Activated T-helper 2 cell treated with anti-CD3 and anti-CD28 coated beads, Interferon-gamma antibody, Interleukin-2, Interleukin-4, amounts not matched to agents 10 μg/mL and 5 μg/mL and 100 μg/mL, durations not matched to agents 14 hours and 24 hours and 36 hours (primary cell): ENCODE results near the gene RAB3C. TPM values are rescaled to one million over a fixed set of nuclear protein-coding genes. Genes with fewer than 3 reads are reported as not detected.
"Not testable (repeated sequence)": the region's sequence is repeated elsewhere in the genome, so short reads cannot be mapped to it uniquely, and the experiment has no call there.

Source experiments
- DNase-seq: peaks from one replicate; pipeline ENCODE4 v3.0.0; 2021; ENCODE audit warnings: low spot score
- H3K27ac Mint-ChIP-seq: one replicate; pipeline ENCODE4 v1.8.0; 2021; ENCODE audit warnings: mixed read lengths
- H3K27me3 Mint-ChIP-seq: one replicate; pipeline ENCODE4 v1.8.0; 2021; ENCODE audit warnings: low read depth, mixed read lengths
- H3K36me3 Mint-ChIP-seq: one replicate; pipeline ENCODE4 v1.8.0; 2021; ENCODE audit warnings: low read depth, mixed read lengths
- H3K4me1 Mint-ChIP-seq: one replicate; pipeline ENCODE4 v1.8.0; 2021; ENCODE audit warnings: low read depth, mixed read lengths
- H3K4me3 Mint-ChIP-seq: one replicate; pipeline ENCODE4 v1.8.0; 2021; ENCODE audit warnings: low read depth, mild to moderate bottlenecking, moderate library complexity, mixed read lengths
- H3K9me3 Mint-ChIP-seq: one replicate; pipeline ENCODE4 v1.8.0; 2021; ENCODE audit warnings: mixed read lengths
- intact Hi-C: fragments of 100-400 bp; cut with micrococcal nuclease; formaldehyde crosslinking; loops from one replicate; pipeline ENCODE4 v1.15.1; 2023
- total RNA-seq: library from RNA; stranded (reverse); gene quantifications from 2 replicates; pipeline ENCODE4 v1.2.3, GENCODE V29; 2022

The RAB3C gene
- total RNA-seq, 1 donor from 2014 or later = not detected

DNA sequence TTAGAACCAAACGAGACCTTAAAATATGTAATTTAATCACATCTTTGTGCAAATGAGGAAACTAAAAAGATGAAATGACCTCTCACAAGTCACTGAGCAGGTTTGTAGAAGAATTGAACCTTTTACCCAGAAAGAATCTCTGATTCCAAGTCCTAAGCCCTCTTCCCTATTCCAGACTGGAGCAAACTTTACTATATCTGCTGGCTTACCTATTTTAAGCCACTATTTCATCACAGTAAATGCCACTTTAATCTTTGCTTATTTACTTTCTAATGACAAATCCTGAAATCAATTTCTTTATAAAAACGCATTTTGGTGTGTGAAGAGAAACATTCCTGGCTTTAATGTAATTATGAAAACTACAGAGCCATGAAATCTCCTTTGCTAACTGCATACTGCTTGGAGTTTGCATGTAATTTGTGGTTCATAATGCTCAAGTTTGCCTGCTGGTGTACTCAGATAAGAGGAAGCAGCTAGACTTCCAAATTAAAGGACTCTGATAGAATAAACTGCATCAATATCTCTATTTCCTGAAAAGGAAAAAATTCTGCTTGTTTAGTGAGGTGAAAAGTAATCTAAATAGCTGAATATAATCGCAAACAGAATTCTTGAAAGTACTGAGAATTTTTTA is 121.2 kb downstream of the RAB3C start:
- intact Hi-C loops = no loop called here
- Mint-ChIP-seq H3K36me3 (no peaks in the 10 kb centered on the region), H3K4me3 (no peak overlapping the region), H3K27ac (no peak overlapping the region), H3K27me3 (peaks cover 2% of the 10 kb centered on the region), H3K4me1 (no peaks in the 10 kb centered on the region), H3K9me3 (no peaks in the 10 kb centered on the region)
- no peak for DNase-seq

DNA sequence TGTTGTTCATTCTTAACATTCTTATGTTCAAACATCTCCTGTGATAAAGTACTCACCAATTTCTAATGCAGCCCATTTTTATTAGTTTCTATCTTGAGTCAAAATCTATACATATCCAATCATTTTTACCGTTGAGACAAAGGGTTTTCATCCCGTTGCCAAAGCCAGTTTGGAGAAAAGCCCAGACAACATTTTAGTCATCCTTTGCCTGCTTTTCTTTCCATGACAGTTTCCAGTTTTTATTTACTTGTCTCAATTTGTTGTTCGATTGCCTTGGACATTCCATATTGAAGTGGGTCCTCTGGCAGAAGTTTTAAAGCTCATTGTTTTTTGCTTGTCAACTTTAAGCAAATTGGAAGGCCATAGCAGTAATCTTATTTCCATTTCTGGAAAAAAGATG is 123.9 kb downstream of the RAB3C start:
- intact Hi-C loops = no loop called here
- Mint-ChIP-seq H3K4me3 (no peak overlapping the region), H3K36me3 (no peaks in the 10 kb centered on the region), H3K4me1 (no peaks in the 10 kb centered on the region), H3K27me3 (peaks cover 2% of the 10 kb centered on the region), H3K27ac (no peak overlapping the region), H3K9me3 (no peaks in the 10 kb centered on the region)
- DNase-seq = no peak

DNA sequence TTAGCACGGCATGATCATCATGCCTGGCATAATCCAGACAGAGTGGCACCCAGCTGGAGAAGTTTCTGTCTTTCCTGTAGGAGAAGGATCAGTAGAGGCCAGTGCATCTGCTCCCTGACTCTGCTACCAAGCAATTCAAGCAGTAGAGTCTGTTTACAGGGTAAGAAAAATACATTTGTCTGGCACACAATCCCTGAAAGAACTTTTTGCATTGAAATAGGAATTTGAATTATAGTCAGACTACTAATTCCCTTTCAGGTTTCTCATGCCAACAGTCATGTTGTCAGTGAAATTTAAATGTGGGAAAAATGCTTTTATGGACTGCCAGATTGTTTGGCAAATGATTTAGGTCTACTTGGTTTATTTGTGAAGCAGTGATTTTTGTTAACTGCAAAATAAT is 125.6 kb downstream of the RAB3C start:
- no peaks in the 10 kb centered on the region for H3K4me1 Mint-ChIP-seq
- no peak overlapping the region for H3K27ac Mint-ChIP-seq
- no peaks in the 10 kb centered on the region for H3K36me3 Mint-ChIP-seq
- no peaks in the 10 kb centered on the region for H3K9me3 Mint-ChIP-seq
- no peak for DNase-seq
- no peak overlapping the region for H3K4me3 Mint-ChIP-seq
- intact Hi-C loops = no loop called here
- H3K27me3 Mint-ChIP-seq = peaks cover 2% of the 10 kb centered on the region

DNA sequence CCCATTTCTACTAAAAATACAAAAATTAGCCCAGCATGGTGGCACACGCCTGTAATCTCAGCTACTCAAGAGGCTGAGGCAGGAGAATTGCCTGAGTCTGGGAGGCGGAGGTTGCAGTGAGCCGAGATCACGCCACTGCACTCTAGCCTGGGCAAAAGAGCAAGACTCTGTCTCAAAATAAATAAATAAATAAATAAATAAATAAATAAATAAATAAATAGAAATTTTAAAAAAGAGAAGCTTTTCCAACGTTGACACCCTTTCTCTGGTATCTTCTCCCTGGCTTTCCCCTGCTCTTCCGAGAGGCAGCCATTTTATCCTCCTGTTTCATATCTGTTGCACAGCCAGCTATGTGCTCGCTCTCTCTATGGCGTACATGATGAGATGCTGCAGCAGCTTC is 127.5 kb downstream of the RAB3C start:
- DNase-seq, H3K9me3 Mint-ChIP-seq, intact Hi-C loops, H3K27ac Mint-ChIP-seq, H3K4me1 Mint-ChIP-seq, H3K4me3 Mint-ChIP-seq, H3K36me3 Mint-ChIP-seq, H3K27me3 Mint-ChIP-seq: not testable (repeated sequence)

- H3K27ac Mint-ChIP-seq = no peak overlapping the region
- no peak for DNase-seq
- H3K4me3 Mint-ChIP-seq = no peak overlapping the region
- no peaks in the 10 kb centered on the region for H3K27me3 Mint-ChIP-seq
- no peaks in the 10 kb centered on the region for H3K9me3 Mint-ChIP-seq
- H3K4me1 Mint-ChIP-seq = no peaks in the 10 kb centered on the region
- no peaks in the 10 kb centered on the region for H3K36me3 Mint-ChIP-seq
- intact Hi-C loops = no loop called here
These were observed 128.0 kb downstream of the RAB3C start for GRCh38 chr5:58710871-58711270.

- H3K4me3 Mint-ChIP-seq = no peak overlapping the region
- no peak for DNase-seq
- no peak overlapping the region for H3K27ac Mint-ChIP-seq
- H3K4me1 Mint-ChIP-seq = no peaks in the 10 kb centered on the region
- intact Hi-C loops = no loop called here
- H3K27me3 Mint-ChIP-seq = no peaks in the 10 kb centered on the region
- no peaks in the 10 kb centered on the region for H3K9me3 Mint-ChIP-seq
- H3K36me3 Mint-ChIP-seq = no peaks in the 10 kb centered on the region
These were observed 129.1 kb downstream of the RAB3C start for GRCh38 chr5:58711965-58712364.

DNA sequence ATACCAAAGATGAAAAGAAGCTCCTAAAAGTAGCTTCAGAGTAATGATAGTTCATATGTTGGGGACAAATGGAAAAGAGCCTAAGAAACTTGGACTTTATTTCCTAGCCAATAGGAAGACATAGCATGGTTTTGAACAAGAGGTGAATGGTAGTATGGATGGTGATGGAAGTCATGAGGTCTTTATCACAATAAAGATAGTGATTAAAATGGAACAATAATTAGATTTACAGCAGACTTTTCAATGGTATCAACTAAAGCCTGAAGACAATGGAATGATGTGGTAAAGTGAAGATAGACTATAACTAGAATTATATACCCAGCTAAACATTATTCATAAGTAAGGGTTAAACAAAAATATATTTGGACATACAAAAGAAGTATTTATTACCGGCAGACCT is 131.2 kb downstream of the RAB3C start:
- no peak for DNase-seq
- intact Hi-C loops = no loop called here
- H3K4me1 Mint-ChIP-seq = no peaks in the 10 kb centered on the region
- no peaks in the 10 kb centered on the region for H3K9me3 Mint-ChIP-seq
- H3K4me3 Mint-ChIP-seq = no peak overlapping the region
- H3K27me3 Mint-ChIP-seq = peaks cover 3% of the 10 kb centered on the region
- no peak overlapping the region for H3K27ac Mint-ChIP-seq
- H3K36me3 Mint-ChIP-seq = no peaks in the 10 kb centered on the region

DNA sequence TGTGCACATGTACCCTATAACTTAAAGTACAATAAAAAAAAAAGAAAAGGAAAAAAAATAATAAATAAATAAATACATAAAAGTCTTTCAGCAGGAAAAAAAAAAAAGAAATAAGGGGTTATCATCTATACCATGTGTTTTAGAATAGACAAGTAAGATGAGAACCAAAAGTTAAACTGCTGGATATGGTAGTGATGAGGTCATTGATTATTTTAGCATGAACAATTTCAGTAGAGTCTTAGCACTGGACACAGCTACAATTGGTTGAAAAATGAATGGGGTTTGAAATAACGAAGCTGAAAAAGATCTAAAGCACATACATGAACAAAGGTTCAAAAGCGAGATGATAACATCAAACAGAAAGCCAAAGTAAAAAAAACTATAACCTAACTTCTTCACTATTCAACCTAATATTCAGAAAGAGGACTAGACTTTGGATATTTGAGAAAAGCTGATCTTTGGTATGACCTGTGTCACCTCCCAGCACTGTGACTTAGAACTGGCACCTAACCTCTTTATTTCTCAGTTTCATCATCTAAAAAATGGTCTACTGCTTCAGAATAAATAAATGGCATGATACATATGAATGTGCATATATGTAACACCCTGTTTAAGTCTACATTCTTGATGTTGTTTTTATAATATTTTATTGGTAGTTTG is 133.3 kb downstream of the RAB3C start:
- Mint-ChIP-seq H3K36me3 (no peaks in the 10 kb centered on the region), H3K4me3 (no peak overlapping the region), H3K9me3 (no peaks in the 10 kb centered on the region), H3K27ac (no peak overlapping the region), H3K4me1 (no peaks in the 10 kb centered on the region), H3K27me3 (peaks cover 6% of the 10 kb centered on the region)
- DNase-seq = no peak
- intact Hi-C loops = no loop called here

DNA sequence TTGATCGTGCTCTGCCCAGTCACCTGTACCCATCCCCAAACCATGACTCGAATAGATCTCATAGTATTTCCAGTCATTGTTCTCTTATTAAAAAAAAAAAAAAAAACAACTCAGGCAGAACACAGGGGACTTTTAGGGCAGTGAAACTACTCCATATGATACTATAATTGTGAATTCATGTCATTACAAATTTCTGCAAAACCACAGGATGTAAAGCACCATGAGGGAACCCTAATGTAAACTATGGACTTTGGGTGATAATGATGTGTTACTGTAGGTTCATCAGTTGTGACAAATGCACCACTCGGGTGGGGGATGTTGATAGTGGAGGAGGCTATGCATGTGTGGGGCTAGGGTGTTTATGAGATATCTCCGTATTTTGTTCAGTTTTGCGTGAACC is 133.8 kb downstream of the RAB3C start:
- no peak for DNase-seq
- Mint-ChIP-seq H3K4me3 (no peak overlapping the region), H3K27ac (no peak overlapping the region), H3K4me1 (no peaks in the 10 kb centered on the region), H3K36me3 (no peaks in the 10 kb centered on the region), H3K9me3 (no peaks in the 10 kb centered on the region), H3K27me3 (peaks cover 6% of the 10 kb centered on the region)
- intact Hi-C loops = no loop called here

DNA sequence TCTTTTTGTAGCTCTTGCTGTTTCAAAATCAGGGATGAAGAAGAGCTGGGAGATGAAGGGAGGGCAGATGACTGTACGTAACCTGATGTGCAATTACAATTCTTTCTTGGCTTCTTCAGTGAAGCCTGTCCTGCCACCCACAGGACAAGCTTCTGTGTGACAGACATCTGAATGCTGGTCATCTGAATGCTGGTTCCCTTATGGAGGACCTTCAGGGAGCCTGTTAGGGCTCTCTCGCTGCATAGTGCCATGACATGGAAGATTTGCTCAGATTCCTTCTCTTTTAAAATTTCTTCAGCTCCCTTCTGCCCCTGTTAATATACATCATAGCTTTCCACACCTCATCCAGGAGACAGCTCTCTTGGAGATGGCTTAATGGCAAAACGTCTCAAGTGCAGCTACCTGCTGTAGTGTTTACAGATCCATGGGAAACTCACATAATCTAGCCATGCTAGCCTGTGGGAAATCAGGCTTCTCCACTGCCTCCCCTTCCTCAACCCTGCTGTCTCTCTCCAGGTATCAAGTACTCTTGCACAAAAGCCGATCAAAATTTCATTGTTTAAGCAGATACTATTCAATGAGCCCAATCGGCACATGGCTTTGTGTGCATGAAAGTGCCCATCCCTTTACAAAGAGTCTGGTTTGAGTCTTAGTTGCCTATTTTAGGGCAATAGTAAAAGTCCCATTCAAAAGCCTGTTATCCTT is 134.6 kb downstream of the RAB3C start:
- Mint-ChIP-seq H3K4me1 (no peaks in the 10 kb centered on the region), H3K27ac (no peak overlapping the region), H3K9me3 (no peaks in the 10 kb centered on the region), H3K36me3 (no peaks in the 10 kb centered on the region), H3K27me3 (peaks cover 6% of the 10 kb centered on the region), H3K4me3 (no peak overlapping the region)
- intact Hi-C loops = no loop called here
- DNase-seq = no peak

- Mint-ChIP-seq H3K36me3 (no peaks in the 10 kb centered on the region), H3K4me3 (no peak overlapping the region), H3K27me3 (peaks cover 6% of the 10 kb centered on the region), H3K27ac (no peak overlapping the region), H3K9me3 (no peaks in the 10 kb centered on the region), H3K4me1 (no peaks in the 10 kb centered on the region)
- no peak for DNase-seq
- intact Hi-C loops = no loop called here
These were observed 135.5 kb downstream of the RAB3C start for GRCh38 chr5:58718269-58718978.

GRCh38 chr5:58722160-58722559 is 139.3 kb downstream of the RAB3C start:
- no peak overlapping the region for H3K4me3 Mint-ChIP-seq
- no peaks in the 10 kb centered on the region for H3K36me3 Mint-ChIP-seq
- H3K27ac Mint-ChIP-seq = no peak overlapping the region
- intact Hi-C loops = no loop called here
- no peak for DNase-seq
- no peaks in the 10 kb centered on the region for H3K4me1 Mint-ChIP-seq
- H3K27me3 Mint-ChIP-seq = peaks cover 6% of the 10 kb centered on the region
- no peaks in the 10 kb centered on the region for H3K9me3 Mint-ChIP-seq

DNA sequence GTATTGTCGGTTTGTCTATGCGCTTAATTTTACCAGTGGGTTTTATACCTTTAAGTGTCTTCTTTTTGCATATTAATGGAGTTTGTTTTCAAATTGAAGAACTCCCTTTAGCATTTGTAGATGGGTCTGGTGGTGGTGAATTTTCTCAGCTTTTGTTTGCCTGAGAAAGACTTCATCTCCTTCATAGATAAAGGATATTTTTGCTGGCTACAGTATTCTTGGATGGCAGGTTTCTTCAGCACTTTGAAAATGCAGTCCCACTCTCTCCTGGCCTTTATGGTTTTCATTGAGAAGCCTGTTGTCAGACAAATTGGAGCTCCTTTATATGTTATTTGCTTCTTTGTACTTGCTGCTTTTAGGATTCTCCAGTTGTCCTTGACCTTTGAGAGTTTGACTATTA is 142.1 kb downstream of the RAB3C start:
- H3K4me1 Mint-ChIP-seq = no peaks in the 10 kb centered on the region
- no peak overlapping the region for H3K4me3 Mint-ChIP-seq
- H3K27me3 Mint-ChIP-seq = peaks cover 4% of the 10 kb centered on the region
- intact Hi-C loops = no loop called here
- no peak overlapping the region for H3K27ac Mint-ChIP-seq
- no peaks in the 10 kb centered on the region for H3K36me3 Mint-ChIP-seq
- DNase-seq = no peak
- no peaks in the 10 kb centered on the region for H3K9me3 Mint-ChIP-seq
